CD4-positive, alpha-beta T cell (primary cell): ENCODE data around the gene CCDC83. TPM values are rescaled to one million over a fixed set of nuclear protein-coding genes. Genes with fewer than 3 reads are reported as not detected.

Experiments used
- ATAC-seq: fragments of 200-7000 bp; cut with Tn5 transposase; one replicate; pipeline ENCODE4 v1.10.0; 2022; ENCODE audit warnings: mild to moderate bottlenecking; ENCODE audit not compliant: poor library complexity
- CTCF ChIA-PET: fragments of 350-600 bp; sonication (Branson Sonifier 250); formaldehyde crosslinking; loops from one replicate; lab custom pipeline; 2021; ENCODE audit warnings: antibody characterized with exemption, inconsistent platforms; lab: Charles Lee
- POLR2A ChIA-PET: fragments of 350-600 bp; sonication (Branson Sonifier 250); formaldehyde crosslinking; loops from one replicate; lab custom pipeline; 2021; ENCODE audit warnings: antibody characterized with exemption, inconsistent platforms; lab: Charles Lee
- DNase-seq, 14 experiments: peaks; one replicate each; pipeline ENCODE4 v3.0.0-alpha.2; 2013 to 2020; ENCODE audit warnings: mixed read lengths in 2 of 14
- H3K27ac ChIP-seq, 2 donors: one replicate each; pipeline versions ENCODE4 v1.5.1 to v1.7.0; 2013; ENCODE audit warnings: low read length in 2 of 2, low read depth in 1 of 2, mild to moderate bottlenecking in 1 of 2
- H3K27me3 ChIP-seq, 2 experiments: 1 replicate in 1 of 2; 2 replicates in 1 of 2; pipeline versions ENCODE4 v1.6.1 to v1.7.0; 2013; ENCODE audit warnings: low read length in 2 of 2, control low read depth in 1 of 2, mild to moderate bottlenecking in 1 of 2, moderate library complexity in 1 of 2; ENCODE audit not compliant: insufficient read depth in 2 of 2, control insufficient read depth in 1 of 2
- H3K36me3 ChIP-seq: one replicate; pipeline ENCODE4 v1.6.1; 2013; ENCODE audit warnings: low read length, control low read depth; ENCODE audit not compliant: insufficient read depth
- H3K4me1 ChIP-seq: one replicate; pipeline ENCODE4 v1.6.1; 2013; ENCODE audit warnings: low read length, control low read depth; ENCODE audit not compliant: insufficient read depth
- H3K4me3 ChIP-seq: one replicate; pipeline ENCODE4 v1.5.1; 2013; ENCODE audit warnings: mild to moderate bottlenecking, low read length, moderate library complexity
- H3K9me3 ChIP-seq, 2 experiments: 1 replicate in 1 of 2; 2 replicates in 1 of 2; pipeline versions ENCODE4 v1.6.1 to v1.7.0; 2013; ENCODE audit warnings: low read length in 2 of 2, mild to moderate bottlenecking in 2 of 2, control low read depth in 1 of 2, moderate library complexity in 1 of 2; ENCODE audit not compliant: control insufficient read depth in 1 of 2, insufficient read depth in 1 of 2
- H3K27ac Mint-ChIP-seq: one replicate; pipeline ENCODE4 v1.8.0; 2020; ENCODE audit warnings: mixed read lengths
- H3K27me3 Mint-ChIP-seq: one replicate; pipeline ENCODE4 v1.8.0; 2021; ENCODE audit warnings: mixed read lengths
- H3K36me3 Mint-ChIP-seq: one replicate; pipeline ENCODE4 v1.8.0; 2021; ENCODE audit warnings: low read depth, mixed read lengths
- H3K4me1 Mint-ChIP-seq: one replicate; pipeline ENCODE4 v1.8.0; 2021; ENCODE audit warnings: low read depth, mixed read lengths
- H3K4me3 Mint-ChIP-seq: one replicate; pipeline ENCODE4 v1.8.0; 2020; ENCODE audit warnings: mild to moderate bottlenecking, mixed read lengths
- H3K9me3 Mint-ChIP-seq: one replicate; pipeline ENCODE4 v1.8.0; 2020; ENCODE audit warnings: mixed read lengths
- intact Hi-C, 2 experiments: fragments of 100-400 bp; cut with DNase I in 1 of 2; cut with micrococcal nuclease in 1 of 2; formaldehyde crosslinking; loops; one replicate each; pipeline versions ENCODE4 v1.15.1 to v1.9.0; 2023 to 2025; cut with DNase I, micrococcal nuclease
- total RNA-seq, 174 experiments: library from RNA in 2 of 174; stranded (reverse) in 2 of 174; gene quantifications; one replicate each; pipeline ENCODE4 v1.2.3 and lab custom pipeline; 2021 to 2026
- TF ChIP-seq, protein P1 (sequence below): fragments of 200-600 bp; IDR thresholded peaks from one replicate; pipeline ENCODE4 v1.8.0; 2022; ENCODE audit warnings: antibody characterized with exemption, mild to moderate bottlenecking

CCDC83 gene
- total RNA-seq, 2 experiments from 2014 or later, result not detected

DNA sequence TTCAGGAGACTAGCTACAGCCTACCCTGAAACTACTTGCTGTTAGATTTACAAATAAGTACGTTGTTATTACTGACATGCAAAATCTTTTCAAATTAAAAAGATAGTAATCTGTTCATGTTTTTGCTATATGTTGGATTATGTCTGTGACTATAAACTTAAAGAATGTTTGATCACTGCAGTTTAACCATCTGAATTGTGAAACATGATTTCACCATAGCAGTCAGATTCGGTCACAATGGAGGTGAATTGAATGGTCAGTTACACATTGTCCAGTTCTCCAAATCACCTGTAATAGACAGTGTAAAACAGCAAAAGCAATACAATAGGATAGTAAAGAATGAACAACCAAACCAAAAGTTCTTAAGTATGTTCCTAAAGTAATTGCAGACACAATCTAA lies 43.3 kb downstream of the CCDC83 start:
- H3K9me3 ChIP-seq, result no peaks in the 10 kb centered on the region
- POLR2A ChIA-PET, result no interaction called here
- no peaks in the 10 kb centered on the region for H3K4me1 ChIP-seq
- CTCF ChIA-PET, result interaction anchor here (1.1 kb wide), 1 partner anchor 43 kb away, joined by 3 read pairs; the partner anchor contains the start of gene CCDC83
- Mint-ChIP-seq H3K27me3 (no peaks in the 10 kb centered on the region), H3K9me3 (no peaks in the 10 kb centered on the region), H3K36me3 (no peaks in the 10 kb centered on the region), H3K4me3 (no peak overlapping the region), H3K27ac (no peak overlapping the region), H3K4me1 (no peaks in the 10 kb centered on the region)
- TF ChIP-seq, protein P1, sequence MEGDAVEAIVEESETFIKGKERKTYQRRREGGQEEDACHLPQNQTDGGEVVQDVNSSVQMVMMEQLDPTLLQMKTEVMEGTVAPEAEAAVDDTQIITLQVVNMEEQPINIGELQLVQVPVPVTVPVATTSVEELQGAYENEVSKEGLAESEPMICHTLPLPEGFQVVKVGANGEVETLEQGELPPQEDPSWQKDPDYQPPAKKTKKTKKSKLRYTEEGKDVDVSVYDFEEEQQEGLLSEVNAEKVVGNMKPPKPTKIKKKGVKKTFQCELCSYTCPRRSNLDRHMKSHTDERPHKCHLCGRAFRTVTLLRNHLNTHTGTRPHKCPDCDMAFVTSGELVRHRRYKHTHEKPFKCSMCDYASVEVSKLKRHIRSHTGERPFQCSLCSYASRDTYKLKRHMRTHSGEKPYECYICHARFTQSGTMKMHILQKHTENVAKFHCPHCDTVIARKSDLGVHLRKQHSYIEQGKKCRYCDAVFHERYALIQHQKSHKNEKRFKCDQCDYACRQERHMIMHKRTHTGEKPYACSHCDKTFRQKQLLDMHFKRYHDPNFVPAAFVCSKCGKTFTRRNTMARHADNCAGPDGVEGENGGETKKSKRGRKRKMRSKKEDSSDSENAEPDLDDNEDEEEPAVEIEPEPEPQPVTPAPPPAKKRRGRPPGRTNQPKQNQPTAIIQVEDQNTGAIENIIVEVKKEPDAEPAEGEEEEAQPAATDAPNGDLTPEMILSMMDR, result no peak
- no peaks in the 10 kb centered on the region for H3K36me3 ChIP-seq
- H3K27ac ChIP-seq, result no peak overlapping the region
- ATAC-seq (no peak), DNase-seq (no peak)
- no peaks in the 10 kb centered on the region for H3K27me3 ChIP-seq
- no peak overlapping the region for H3K4me3 ChIP-seq
- intact Hi-C loops, result no loop called here

DNA sequence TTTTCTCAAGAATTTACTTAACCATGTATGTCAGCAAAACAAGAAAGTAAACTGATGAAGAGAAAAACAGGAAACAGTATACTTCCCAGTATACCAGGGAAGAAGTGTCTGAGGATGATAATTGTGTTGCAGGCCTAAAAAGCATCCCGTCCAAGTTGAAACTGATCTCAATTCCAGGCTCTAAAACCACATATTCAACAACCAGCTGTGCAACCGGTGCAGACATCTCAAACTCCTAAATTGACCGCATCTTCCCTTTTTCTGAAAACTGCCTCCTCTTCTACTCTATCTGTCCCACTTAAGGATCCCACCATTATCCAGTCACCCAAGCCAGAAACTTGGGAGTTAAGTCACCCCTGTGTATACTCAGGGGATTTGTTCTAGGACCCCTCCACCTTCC lies 47.2 kb downstream of the CCDC83 start:
- Histone ChIP-seq H3K27me3 (no peaks in the 10 kb centered on the region), H3K36me3 (no peaks in the 10 kb centered on the region), H3K4me3 (no peak overlapping the region), H3K9me3 (no peaks in the 10 kb centered on the region), H3K4me1 (no peaks in the 10 kb centered on the region), H3K27ac (no peak overlapping the region)
- Mint-ChIP-seq H3K4me3 (no peak overlapping the region), H3K36me3 (no peaks in the 10 kb centered on the region), H3K27me3 (no peaks in the 10 kb centered on the region), H3K4me1 (no peaks in the 10 kb centered on the region), H3K27ac (no peak overlapping the region), H3K9me3 (no peaks in the 10 kb centered on the region)
- DNase-seq (no peak), ATAC-seq (no peak)
- TF ChIP-seq, protein P1, result no peak
- ChIA-PET CTCF (no interaction called here), POLR2A (no interaction called here)
- intact Hi-C loops, result no loop called here

DNA sequence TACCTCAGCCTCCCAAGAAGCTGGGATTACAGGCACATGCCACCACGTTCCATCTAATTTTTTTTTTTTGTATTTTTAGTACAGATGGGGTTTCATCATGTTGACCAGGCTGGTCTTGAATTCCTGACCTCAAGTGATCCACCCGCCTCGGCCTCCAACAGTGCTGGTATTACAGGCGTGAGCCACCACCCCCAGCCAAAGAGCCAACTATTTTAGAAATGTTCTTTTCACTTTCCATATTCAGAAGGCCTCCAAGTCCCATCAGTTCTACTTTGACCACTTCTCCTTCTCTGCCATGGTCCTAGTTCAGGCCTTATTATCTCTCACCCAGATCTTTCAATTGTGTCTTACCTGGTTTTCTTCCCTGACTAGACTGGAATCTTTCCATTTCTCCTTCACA lies 48.2 kb downstream of the CCDC83 start:
- Histone ChIP-seq H3K36me3 (no peaks in the 10 kb centered on the region), H3K4me1 (no peaks in the 10 kb centered on the region), H3K9me3 (no peaks in the 10 kb centered on the region), H3K27ac (no peak overlapping the region), H3K4me3 (no peak overlapping the region), H3K27me3 (no peaks in the 10 kb centered on the region)
- Mint-ChIP-seq H3K27me3 (no peaks in the 10 kb centered on the region), H3K9me3 (no peaks in the 10 kb centered on the region), H3K27ac (no peak overlapping the region), H3K4me1 (no peaks in the 10 kb centered on the region), H3K36me3 (no peaks in the 10 kb centered on the region), H3K4me3 (no peak overlapping the region)
- POLR2A ChIA-PET, result no interaction called here
- DNase-seq (no peak), ATAC-seq (no peak)
- CTCF ChIA-PET, result no interaction called here
- intact Hi-C loops, result no loop called here
- TF ChIP-seq, protein P1, result no peak
